GM19240 (cell line): ENCODE data around the gene NEO1.

Source experiments
- DNase-seq: peaks from one replicate; pipeline ENCODE4 v3.0.0; 2011; ENCODE audit warnings: low spot score; ENCODE audit not compliant: insufficient read length

NEO1 gene

GRCh38 chr15:73051807-73052652 is at the start of gene NEO1:
NEO1 (plus strand) TSS chr15:73052463; CDS start chr15:73052676, 213 bp downstream.
- peak; percentile 43 for DNase-seq

GRCh38 chr15:73004462-73004861 is 47.8 kb upstream of the NEO1 start:
- DNase-seq: no peak

DNA sequence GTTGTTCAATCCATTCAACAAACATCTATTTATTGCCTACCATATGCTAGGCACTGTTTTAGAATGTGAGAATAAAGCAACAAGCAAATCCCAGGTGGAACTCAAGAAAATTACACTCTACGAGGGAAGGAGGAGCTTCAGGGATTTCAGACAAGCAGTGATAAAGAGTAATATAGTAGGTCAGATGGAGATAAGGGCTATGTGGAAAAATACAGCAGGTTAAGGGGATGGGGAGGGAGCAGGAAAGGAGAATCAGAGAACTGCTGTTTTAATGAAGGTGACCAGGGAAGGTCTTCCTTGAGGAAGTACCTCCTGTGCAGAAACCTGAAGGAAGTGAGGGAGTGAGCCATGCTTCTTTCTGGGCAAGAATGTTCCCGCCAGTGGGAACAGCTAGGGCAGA is 47.2 kb upstream of the NEO1 start:
- no peak for DNase-seq

DNA sequence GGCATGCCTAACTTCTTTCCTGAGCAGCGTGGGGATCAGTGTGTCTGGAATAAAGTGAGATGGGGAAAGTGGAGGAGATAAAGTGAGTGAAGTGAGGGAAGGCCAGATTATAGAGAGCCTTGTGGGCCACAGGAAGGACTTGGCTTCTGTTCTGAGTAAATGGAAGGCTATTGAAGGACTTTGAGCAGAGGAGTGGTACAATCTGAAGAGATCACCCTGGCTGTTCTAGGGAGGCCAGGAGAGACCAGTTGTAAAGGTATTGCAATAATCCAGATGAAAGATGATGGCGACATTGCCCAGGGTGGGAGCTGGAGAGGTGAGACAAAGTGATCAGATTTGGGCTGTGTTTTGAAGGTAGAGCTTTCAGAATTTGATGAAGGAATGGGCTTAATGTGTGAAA is 46.8 kb upstream of the NEO1 start:
- no peak for DNase-seq

DNA sequence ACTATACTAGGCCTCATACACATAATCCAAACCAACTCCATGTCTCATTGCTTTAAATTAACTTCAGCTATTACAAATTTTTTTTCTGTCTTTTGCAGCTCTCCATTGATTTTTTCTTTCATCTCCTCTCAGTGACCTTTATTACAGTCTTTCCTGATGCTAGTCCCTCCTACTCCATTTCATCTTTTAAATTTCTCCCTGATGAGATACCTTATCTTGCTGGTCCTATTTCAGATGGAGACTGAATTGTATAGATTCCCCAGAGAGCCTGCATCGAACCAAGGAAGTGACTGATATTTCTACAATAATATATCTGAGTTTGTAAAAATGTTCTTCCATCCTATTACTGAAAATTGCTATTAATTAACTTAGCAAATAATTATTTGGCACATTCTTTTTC is 45.7 kb upstream of the NEO1 start:
- DNase-seq: no peak

GRCh38 chr15:73009066-73010056 is 42.9 kb upstream of the NEO1 start:
- DNase-seq: no peak

GRCh38 chr15:73010154-73011152 is 41.8 kb upstream of the NEO1 start:
- DNase-seq: no peak

DNA sequence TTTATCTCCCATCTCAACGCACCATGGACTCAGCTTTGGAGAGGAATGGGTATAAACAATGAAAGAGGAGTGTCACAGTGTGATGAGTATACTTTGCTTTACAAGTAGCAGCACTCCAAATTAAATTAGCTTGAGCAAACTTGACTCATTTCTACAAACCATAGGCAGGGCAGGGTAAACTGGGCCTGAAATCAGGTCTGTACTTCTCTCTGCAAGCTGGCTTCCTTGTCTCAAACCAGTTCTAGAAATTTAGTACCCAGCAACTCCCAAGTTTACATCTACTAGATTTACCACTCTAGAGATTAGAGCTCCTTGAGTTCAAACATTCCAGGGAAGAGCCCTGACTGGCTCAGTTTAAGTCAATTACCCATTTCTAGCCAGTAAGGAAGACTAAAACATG is 37.4 kb upstream of the NEO1 start:
- DNase-seq: no peak

- no peak for DNase-seq
These were observed 36.8 kb upstream of the NEO1 start for GRCh38 chr15:73015493-73015892.

GRCh38 chr15:73017987-73018386 is 34.3 kb upstream of the NEO1 start:
- no peak for DNase-seq

DNA sequence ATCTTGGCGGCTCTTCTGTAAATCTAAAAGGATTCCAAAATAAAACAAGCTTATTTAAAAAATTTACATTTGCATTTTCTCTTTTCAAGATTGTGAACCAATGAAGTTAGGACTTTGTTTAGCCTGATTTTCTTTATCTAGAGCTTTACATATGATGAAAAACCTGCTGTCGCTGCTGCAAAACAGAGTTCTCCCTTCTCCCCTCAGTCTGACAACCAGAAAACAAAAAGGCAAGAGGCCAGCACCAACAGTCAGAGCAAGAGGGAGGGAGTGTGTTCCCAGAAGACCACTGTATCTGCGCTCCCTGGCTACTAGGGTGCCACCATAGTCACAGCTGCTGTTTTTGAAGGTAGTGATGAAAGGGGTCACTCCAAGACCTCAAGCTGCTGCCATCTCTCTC is 33.1 kb upstream of the NEO1 start:
- DNase-seq: no peak

DNA sequence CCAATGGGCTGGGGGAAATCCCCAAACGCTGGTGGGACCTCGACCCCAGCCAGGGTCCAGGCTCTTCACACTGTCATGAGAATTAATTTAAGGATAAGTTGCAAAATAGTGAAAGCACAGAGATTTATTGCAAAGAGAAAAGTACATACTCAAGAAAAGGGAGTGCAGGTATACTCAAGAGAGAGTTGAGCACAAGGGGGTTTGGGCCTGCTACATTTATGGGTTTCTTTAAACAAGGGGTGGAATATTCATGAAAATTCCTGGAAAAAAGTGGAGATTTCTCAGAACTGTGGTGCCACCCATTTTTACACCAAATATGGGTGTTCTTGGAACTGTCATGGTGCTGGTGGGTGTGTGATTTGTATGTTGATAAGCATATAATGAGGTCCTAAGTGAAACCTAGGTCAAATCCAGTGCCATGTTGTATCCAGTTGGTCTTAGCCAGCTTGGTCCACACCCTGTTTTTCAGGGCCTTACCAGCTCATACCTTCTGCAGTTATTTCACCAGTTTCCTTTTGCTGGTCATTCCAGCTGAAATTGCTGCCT is 32.6 kb upstream of the NEO1 start:
- no peak for DNase-seq

DNA sequence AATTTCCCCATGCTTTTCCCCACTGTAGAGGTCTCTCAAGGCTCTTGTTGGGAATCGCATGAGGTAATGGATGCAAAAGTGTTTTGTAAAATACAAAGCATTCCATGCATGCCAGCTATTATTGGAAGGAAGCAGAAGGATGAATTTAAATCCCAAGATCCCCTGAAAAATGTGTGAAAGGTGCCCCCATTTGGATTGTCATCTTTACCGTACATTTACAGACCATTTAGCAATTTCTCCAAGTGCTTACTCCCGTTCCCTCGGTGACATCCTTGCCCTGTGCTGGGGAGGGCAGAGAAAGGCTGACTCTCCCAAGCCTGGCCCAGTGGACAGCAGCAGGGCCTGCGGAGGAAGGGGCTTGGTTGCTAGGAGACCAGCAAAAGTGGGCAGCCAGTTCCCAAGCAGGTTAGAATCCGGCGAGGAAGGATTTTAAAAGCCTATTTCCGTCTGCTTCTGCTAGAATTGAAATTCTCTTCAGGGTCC is 31.1 kb upstream of the NEO1 start:
- no peak for DNase-seq

DNA sequence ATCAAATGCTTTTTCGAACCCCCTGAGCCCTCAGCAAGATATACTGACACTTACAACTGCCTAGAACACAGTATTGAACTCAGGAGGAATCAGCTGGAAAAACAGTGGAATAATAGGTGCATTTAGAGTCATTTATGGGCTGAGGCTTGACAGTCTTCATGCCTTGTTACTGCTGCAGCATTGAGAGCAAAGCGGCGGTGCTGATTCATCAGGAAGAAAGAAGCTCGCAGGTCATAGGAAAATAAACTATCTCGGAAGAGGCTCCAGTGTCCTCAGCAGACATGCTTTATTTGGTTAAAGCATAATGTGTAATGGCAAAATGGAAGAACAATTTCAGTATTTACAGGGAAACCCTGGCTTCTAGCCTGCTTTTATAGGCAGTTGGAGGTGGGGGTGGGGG is 30.1 kb upstream of the NEO1 start:
- DNase-seq: no peak

- no peak for DNase-seq
These were observed 29.2 kb upstream of the NEO1 start for GRCh38 chr15:73023071-73023470.

DNA sequence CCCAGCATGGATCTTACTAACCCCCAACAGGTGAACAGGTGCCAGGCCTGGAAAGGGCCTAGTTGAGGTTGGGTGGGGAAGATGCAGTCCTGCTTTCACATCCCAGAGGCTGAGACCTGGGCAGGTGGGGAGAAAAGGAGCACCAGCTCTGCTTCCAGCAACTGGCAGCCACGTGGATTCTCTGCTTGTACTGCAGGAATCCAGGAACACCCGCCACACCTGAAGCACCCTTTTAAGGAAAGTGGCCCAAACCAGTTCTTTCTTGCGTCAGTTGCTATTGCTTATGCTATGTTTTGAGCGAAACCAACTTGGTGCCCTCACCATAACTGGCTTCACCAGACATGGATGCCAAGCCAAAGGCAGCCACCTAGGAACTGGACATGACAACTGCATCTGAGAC is 28.1 kb upstream of the NEO1 start:
- DNase-seq: no peak

DNA sequence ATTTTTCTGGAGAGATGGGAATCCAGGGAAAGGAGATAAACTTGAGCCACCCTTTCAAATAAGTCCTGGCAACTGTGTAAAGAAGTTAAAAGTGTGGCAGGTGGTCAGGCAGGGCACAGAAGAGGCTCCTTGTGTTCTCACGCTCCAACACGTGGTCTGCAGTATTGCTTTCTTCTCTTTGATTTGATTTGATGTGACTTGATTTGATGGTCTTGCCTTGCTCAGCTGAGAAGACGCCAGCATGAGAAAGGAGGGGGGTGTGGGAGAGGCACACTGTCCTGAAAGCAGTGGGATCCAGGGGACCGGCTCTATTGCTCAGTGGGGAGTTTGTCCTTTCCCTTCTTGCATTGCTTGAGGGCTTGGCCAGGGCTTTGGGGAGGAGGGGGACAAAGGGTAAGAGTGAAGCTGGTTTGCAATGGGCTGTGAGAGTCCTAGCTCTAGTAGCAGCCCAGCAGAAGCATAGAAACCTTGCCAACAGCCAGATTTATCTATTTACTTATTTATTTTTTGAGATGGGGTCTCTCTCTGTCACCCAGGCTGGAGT is 25.7 kb upstream of the NEO1 start:
- DNase-seq: no peak

- DNase-seq: no peak
These were observed 24.2 kb upstream of the NEO1 start for GRCh38 chr15:73028031-73028430.

GRCh38 chr15:73028831-73029451 is 23.3 kb upstream of the NEO1 start:
- DNase-seq: no peak
